K562 (cell line): Measurements from ENCODE around the gene SFMBT2.

Experiments
- ATF2 ChIP-seq: sonication (generic); formaldehyde crosslinking; IDR thresholded peaks from 2 replicates; pipeline ENCODE4 v1.8.1; 2022; ENCODE audit warnings: missing genetic modification reagents
- CBX8 ChIP-seq: fragments of 200-600 bp; sonication (generic); IDR thresholded peaks from 2 replicates; pipeline ENCODE4 v1.6.1; 2012; ENCODE audit warnings: borderline replicate concordance, mixed run types, low read depth, mild to moderate bottlenecking, moderate library complexity, mixed read lengths, low read length, control low read depth, inconsistent platforms; ENCODE audit not compliant: poor library complexity, severe bottlenecking; ENCODE audit errors: extremely low read depth
- CTCF ChIP-seq, 3 experiments: IDR thresholded peaks in 2 of 3; conservative IDR thresholded peaks in 1 of 3; 2 replicates each; pipeline ENCODE4 v1.5.1; 2011 to 2012; ENCODE audit warnings: low read length in 3 of 3, mild to moderate bottlenecking in 3 of 3, control low read depth in 2 of 3, improper control_type of control experiment in 1 of 3, inconsistent platforms in 1 of 3, low read depth in 1 of 3, mixed read lengths in 1 of 3, moderate library complexity in 1 of 3; ENCODE audit not compliant: insufficient read depth in 2 of 3
- ERF ChIP-seq: fragments of 450-650 bp; formaldehyde crosslinking; IDR thresholded peaks from 2 replicates; pipeline ENCODE4 v1.4.0; 2020; ENCODE audit warnings: mild to moderate bottlenecking, mixed read lengths
- MBD1 ChIP-seq: fragments of 250-450 bp; sonication (Bioruptor Pico); IDR thresholded peaks from 2 replicates; pipeline ENCODE4 v1.8.0; 2022; ENCODE audit warnings: inconsistent platforms
- POLR2A ChIP-seq: fragments of 450-650 bp; conservative IDR thresholded peaks from 2 replicates; pipeline ENCODE4 v1.6.1; 2016
- STAT6 ChIP-seq: sonication (generic); formaldehyde crosslinking; IDR thresholded peaks from 2 replicates; pipeline ENCODE4 v1.8.1; 2023; ENCODE audit warnings: mild to moderate bottlenecking, missing genetic modification reagents
- THAP7 ChIP-seq: fragments of 250-450 bp; sonication (Bioruptor Pico); IDR thresholded peaks from 2 replicates; pipeline ENCODE4 v1.5.0; 2021
- ZBED1 ChIP-seq: IDR thresholded peaks from 2 replicates; pipeline ENCODE4 v1.6.1; 2014
- TF ChIP-seq, protein P1 (sequence below), 3 experiments: fragments of 200-800 bp in 1 of 3; sonication (Bioruptor generic) in 1 of 3; sonication (generic) in 1 of 3; formaldehyde crosslinking in 1 of 3; IDR thresholded peaks; 2 replicates each; pipeline versions ENCODE4 v1.6.1 to v1.8.0; 2016 to 2022; ENCODE audit warnings: mild to moderate bottlenecking in 2 of 3, missing compliant biosample characterization in 2 of 3, missing genetic modification characterization in 2 of 3, missing genetic modification reagents in 1 of 3
- TF ChIP-seq, protein P2 (sequence below): sonication (generic); formaldehyde crosslinking; IDR thresholded peaks from 2 replicates; pipeline ENCODE4 v1.9.0; 2022; ENCODE audit warnings: mild to moderate bottlenecking, missing genetic modification reagents
- TF ChIP-seq, protein P3 (sequence below): fragments of 250-450 bp; sonication (Bioruptor Pico); IDR thresholded peaks from 2 replicates; pipeline ENCODE4 v1.8.0; 2022; ENCODE audit warnings: moderate library complexity, mild to moderate bottlenecking, inconsistent platforms

DNA sequence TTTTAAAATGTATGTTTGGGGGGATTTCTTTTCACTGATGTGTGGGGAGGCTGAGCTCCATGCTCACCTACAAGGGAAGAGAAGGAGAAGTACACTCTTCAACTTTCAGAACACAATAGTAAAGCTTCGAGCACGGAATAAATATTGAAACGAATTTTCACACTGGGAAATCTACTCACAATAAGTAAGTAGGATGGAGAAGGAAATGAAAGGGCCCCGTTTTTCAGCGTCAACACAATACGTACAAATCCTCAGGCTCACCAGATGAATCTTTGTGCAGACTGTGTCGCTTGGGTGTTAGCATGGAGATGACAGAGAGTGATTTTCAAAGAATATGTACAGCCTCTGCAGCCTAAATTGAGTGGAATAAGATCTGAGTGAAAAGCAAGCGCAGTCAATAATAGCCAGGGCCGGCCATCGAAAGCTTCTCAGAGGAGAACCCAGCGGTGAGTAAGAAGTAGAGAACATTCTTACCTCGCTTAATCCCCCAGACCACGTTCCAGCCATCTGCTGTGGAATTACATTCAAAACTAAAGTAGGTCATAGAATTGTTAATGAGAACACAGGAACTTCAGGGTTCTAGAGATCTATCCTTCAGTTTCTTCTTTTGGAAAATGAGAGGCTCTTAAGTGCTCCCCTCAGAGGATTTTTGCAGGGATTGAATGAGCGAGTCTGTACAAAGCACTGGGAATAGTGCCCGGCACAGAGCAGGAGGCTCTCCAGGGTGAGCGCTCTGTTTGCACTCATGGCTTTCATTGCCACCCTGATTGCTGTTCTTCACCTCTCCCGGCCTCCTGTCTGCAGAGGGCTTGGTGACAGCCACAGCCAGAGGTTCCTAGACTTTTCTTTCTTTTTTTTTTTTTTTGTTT, 292.8 kb downstream of the SFMBT2 start:
- TF ChIP-seq ZBED1 (no peak), CBX8 (no peak), CTCF (IDR thresholded peaks at IDR 0.05 in 2 of 3, conservative IDR thresholded peaks at IDR 0.05 in 1 of 3; ENCODE audit: insufficient read depth in 2 of 3, low read depth in 1 of 3, low read length in 3 of 3) (no peak), ATF2 (CRISPR knock-in tag) (no peak), STAT6 (CRISPR knock-in tag) (no peak), POLR2A (no peak), THAP7 (CRISPR knock-in tag) (no peak), MBD1 (CRISPR knock-in tag) (no peak), ERF (CRISPR knock-in tag) (no peak)
- TF ChIP-seq, protein P1, sequence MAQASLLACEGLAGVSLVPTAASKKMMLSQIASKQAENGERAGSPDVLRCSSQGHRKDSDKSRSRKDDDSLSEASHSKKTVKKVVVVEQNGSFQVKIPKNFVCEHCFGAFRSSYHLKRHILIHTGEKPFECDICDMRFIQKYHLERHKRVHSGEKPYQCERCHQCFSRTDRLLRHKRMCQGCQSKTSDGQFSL (CRISPR knock-in tag; IDR thresholded peaks at IDR 0.05), result no peak
- TF ChIP-seq, protein P1 (tag; IDR thresholded peaks at IDR 0.05), result no peak
- TF ChIP-seq, protein P2, sequence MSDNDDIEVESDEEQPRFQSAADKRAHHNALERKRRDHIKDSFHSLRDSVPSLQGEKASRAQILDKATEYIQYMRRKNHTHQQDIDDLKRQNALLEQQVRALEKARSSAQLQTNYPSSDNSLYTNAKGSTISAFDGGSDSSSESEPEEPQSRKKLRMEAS, result no peak
- TF ChIP-seq, protein P3, sequence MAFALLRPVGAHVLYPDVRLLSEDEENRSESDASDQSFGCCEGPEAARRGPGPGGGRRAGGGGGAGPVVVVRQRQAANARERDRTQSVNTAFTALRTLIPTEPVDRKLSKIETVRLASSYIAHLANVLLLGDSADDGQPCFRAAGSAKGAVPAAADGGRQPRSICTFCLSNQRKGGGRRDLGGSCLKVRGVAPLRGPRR (CRISPR knock-in tag), result no peak
